A673 (cell line): ENCODE results near the gene BICD2.

Experiments
- CTCF ChIP-seq: fragments of 300-800, 200-600 bp; sonication (generic); conservative IDR thresholded peaks from 2 replicates; pipeline ENCODE4 v1.5.1; 2017; ENCODE audit warnings: low read depth, mild to moderate bottlenecking, antibody characterized with exemption, low read length, moderate library complexity, mixed read lengths
- EZH2 ChIP-seq: fragments of 200-600 bp; sonication (generic); IDR thresholded peaks from 2 replicates; pipeline ENCODE4 v1.6.1; 2017; ENCODE audit warnings: borderline replicate concordance, low read depth, mild to moderate bottlenecking, mixed read lengths, antibody characterized with exemption, low read length; ENCODE audit not compliant: poor library complexity, severe bottlenecking

GRCh38 chr9:92730897-92731296, 33.7 kb downstream of the BICD2 start:
- TF ChIP-seq CTCF (no peak), EZH2 (no peak)
